Lower lobe of right lung (tissue), 2 donors: ENCODE results near the gene AOPEP. TPM values are rescaled to one million over a fixed set of nuclear protein-coding genes. Genes with fewer than 3 reads are reported as not detected.

Source experiments
- ATAC-seq, 2 donors: fragments of 200-7000 bp; cut with Tn5 transposase; one replicate each; pipeline ENCODE4 v1.9.1; 2020 to 2022; ENCODE audit warnings: mild to moderate bottlenecking in 2 of 2, moderate library complexity in 2 of 2
- DNase-seq: peaks from one replicate; pipeline ENCODE4 v3.0.0-alpha.2; 2020
- H3K27ac ChIP-seq: fragments of 200-600 bp; one replicate; pipeline ENCODE4 v1.8.0; 2022
- H3K27me3 ChIP-seq: fragments of 200-600 bp; one replicate; pipeline ENCODE4 v1.8.0; 2022; ENCODE audit warnings: low read depth
- H3K36me3 ChIP-seq: fragments of 200-600 bp; one replicate; pipeline ENCODE4 v1.8.0; 2022; ENCODE audit warnings: mild to moderate bottlenecking
- H3K4me1 ChIP-seq: fragments of 200-600 bp; one replicate; pipeline ENCODE4 v1.8.0; 2022
- H3K4me3 ChIP-seq: fragments of 200-600 bp; one replicate; pipeline ENCODE4 v1.8.0; 2022; ENCODE audit warnings: mild to moderate bottlenecking
- H3K9me3 ChIP-seq: fragments of 200-600 bp; one replicate; pipeline ENCODE4 v1.8.0; 2022
- intact Hi-C: fragments of 100-400 bp; cut with DNase I; formaldehyde crosslinking; loops from one replicate; pipeline ENCODE4 v1.11.0; 2022
- total RNA-seq: library from RNA; stranded (reverse); fragmentation: NEBNext Ultra II Directional; extraction: Animal tissue kit (Norgen Biotek cat#: 25700); gene quantifications from one replicate; pipeline ENCODE4 v1.2.1, GENCODE V29; 2021
- TF ChIP-seq, protein P1 (sequence below): fragments of 200-600 bp; IDR thresholded peaks from one replicate; pipeline ENCODE4 v1.8.0; 2022; ENCODE audit warnings: antibody characterized with exemption, mild to moderate bottlenecking
- donor health status: DM: no; HTN: yes; CAD: no; lungs with severe emphysema.

Gene AOPEP
- total RNA-seq, 1 donor from 2014 or later: 63.7 TPM

DNA sequence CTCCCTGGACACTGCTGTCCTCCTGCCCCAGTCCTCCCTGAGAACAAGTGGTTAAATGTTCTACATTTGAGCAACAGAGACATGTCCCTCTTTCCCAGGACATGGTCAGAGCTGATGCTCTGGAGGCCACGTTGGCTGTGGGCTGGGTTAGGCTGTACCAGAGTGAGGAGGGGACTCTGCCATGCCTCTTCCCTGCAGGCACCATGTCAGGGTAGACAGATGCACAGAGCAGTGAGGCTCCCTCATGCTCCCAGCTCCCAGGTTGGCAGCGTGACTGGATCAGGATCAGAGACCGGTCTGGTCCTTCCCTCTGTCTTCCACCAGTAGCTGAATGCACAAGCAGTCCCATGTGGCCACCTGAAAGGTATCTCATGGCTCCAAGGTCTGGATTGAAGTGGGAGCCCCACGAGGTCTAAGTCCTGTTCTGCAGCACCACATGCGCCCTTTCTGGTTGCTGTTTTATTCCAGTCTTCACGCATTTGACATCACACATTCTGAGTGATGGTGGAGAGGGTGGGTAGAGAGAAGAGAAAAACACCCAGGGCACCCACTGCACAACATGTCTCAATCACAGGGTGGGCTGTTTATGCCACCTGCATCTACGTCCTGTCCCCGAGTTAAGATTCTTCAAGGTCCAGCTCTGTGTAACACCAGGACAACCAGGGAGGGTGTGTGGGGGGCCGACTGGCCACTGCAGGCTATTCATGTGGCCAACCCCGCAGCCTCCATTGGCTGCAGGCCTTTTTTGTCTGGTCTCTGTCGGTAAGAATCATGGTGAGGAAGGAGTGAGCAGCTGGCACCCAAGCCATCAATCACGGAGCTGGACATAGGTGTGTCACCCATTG, 386.2 kb downstream of the AOPEP start:
- Histone ChIP-seq H3K4me1 (peaks cover 8% of the 10 kb centered on the region), H3K27me3 (no peaks in the 10 kb centered on the region), H3K9me3 (no peaks in the 10 kb centered on the region), H3K36me3 (peaks cover 40% of the 10 kb centered on the region), H3K4me3 (no peak overlapping the region), H3K27ac (no peak overlapping the region)
- intact Hi-C loops: no loop called here
- DNase-seq: peak; percentile 25
- no peak for ATAC-seq
- TF ChIP-seq, protein P1, sequence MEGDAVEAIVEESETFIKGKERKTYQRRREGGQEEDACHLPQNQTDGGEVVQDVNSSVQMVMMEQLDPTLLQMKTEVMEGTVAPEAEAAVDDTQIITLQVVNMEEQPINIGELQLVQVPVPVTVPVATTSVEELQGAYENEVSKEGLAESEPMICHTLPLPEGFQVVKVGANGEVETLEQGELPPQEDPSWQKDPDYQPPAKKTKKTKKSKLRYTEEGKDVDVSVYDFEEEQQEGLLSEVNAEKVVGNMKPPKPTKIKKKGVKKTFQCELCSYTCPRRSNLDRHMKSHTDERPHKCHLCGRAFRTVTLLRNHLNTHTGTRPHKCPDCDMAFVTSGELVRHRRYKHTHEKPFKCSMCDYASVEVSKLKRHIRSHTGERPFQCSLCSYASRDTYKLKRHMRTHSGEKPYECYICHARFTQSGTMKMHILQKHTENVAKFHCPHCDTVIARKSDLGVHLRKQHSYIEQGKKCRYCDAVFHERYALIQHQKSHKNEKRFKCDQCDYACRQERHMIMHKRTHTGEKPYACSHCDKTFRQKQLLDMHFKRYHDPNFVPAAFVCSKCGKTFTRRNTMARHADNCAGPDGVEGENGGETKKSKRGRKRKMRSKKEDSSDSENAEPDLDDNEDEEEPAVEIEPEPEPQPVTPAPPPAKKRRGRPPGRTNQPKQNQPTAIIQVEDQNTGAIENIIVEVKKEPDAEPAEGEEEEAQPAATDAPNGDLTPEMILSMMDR: no peak

DNA sequence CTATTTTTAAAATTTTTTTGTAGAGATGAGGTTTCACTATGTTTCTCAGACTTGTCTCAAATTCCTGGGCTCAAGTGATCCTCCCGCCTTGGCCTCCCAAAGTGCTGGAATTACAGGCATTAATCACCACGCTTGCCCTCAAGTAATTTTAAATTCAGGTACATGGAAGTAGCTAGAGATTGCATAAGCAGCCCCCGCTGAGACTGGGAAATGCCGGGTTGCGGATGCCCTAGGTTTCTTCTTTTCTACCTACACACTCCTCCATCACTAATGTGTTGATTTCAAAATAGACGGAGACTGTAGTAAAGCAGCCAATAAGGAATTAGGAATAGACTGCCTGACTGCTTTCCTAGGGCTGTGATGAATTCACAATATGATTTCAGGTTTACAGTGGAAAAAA, 388.6 kb downstream of the AOPEP start:
- H3K9me3 ChIP-seq: no peaks in the 10 kb centered on the region
- H3K4me1 ChIP-seq: peaks cover 8% of the 10 kb centered on the region
- H3K27me3 ChIP-seq: no peaks in the 10 kb centered on the region
- intact Hi-C loops: no loop called here
- no peak overlapping the region for H3K4me3 ChIP-seq
- peaks cover 30% of the 10 kb centered on the region for H3K36me3 ChIP-seq
- TF ChIP-seq, protein P1: no peak
- H3K27ac ChIP-seq: no peak overlapping the region
- no peak for ATAC-seq
- peak; percentile 18 for DNase-seq

DNA sequence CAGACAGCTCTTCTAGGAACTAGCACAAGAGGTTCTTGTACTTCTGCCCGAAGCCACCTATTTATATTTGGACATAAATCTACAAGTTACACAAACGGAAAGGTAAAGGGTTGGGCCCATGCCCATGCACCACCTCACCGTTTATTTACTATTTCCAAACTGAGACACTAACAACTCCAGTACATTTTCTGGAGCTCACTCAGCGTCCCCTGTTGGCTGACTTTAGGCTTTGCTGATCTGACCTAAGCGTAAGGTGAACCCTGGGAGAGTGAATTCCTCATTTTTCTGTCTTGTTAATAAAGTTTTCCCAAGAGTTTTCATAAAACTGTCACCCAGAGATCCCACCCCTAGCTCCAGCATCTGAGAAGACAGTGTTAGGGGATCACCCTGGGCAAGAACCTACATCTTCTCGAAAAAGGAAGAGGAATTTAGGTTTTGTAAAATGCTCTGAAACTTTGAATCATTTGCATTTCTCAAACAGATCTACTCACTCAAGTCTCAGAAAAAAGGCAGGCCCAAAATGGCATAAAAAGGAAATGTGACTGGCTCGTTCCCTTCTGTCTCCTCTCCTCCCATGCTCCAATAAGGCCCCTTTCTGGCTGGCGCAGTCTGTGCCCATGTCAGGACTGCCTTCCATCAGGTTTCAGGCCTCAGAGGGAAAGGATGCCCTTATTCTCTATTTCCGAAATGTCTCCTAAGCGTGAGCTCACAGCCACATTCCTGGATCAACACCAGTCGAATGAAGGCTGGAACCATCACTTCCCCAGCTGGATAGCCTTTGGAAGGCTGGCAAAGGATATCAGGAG, 389.7 kb downstream of the AOPEP start:
- DNase-seq: no peak

DNA sequence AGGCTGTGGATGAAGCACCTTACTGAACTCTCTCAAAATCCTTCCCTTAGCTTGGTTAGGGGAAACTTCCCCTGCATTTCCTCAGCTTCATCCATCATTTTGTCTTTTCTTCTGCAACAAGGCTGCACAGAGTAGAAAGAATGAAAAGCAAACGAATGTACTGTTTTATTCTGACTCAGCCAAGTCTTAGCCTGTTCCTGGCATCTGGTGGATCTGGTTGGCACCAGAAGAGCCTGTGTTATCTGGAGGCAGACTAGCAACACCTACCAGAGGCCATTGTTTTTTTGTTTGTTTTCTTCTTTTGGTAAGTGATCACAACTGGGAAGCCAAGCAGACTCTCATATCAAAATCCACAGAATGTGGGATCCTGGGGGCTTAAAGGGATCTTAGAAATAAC, 390.3 kb downstream of the AOPEP start:
- TF ChIP-seq, protein P1: no peak
- Histone ChIP-seq H3K27ac (no peak overlapping the region), H3K4me1 (peaks cover 8% of the 10 kb centered on the region), H3K9me3 (no peaks in the 10 kb centered on the region), H3K27me3 (no peaks in the 10 kb centered on the region), H3K4me3 (no peak overlapping the region), H3K36me3 (peaks cover 13% of the 10 kb centered on the region)
- intact Hi-C loops: no loop called here
- no peak for ATAC-seq
- DNase-seq: no peak

More for the DNA sequence above, 389.7 kb downstream of the AOPEP start:
- no peaks in the 10 kb centered on the region for H3K9me3 ChIP-seq
- intact Hi-C loops: no loop called here
- H3K4me3 ChIP-seq: no peak overlapping the region
- H3K27me3 ChIP-seq: no peaks in the 10 kb centered on the region
- H3K36me3 ChIP-seq: peaks cover 19% of the 10 kb centered on the region
- H3K27ac ChIP-seq: no peak overlapping the region
- peak; percentile 71 to 73 for ATAC-seq
- peaks cover 8% of the 10 kb centered on the region for H3K4me1 ChIP-seq
- TF ChIP-seq, protein P1: peak; percentile 49

DNA sequence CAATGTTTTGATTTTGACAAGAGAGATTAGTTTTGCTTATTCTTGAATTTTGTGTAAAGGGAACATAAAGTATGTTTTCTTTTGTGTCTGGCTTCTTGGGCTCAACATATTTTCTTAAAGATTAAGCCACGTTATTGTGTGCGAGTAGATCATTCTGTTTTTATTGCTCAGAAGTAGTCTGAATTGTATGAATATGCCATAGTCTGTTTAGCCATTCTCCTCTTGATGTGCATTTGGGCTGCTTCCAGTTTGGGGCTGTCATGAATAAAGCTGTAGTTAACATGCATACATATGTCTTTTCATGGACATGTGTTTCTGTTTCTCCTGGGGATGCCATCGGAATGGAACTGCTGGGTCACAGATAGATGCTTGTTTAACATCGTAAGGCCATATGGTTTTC, 392.1 kb downstream of the AOPEP start:
- Histone ChIP-seq H3K27ac (no peak overlapping the region), H3K4me1 (peaks cover 8% of the 10 kb centered on the region), H3K4me3 (no peak overlapping the region), H3K9me3 (no peaks in the 10 kb centered on the region), H3K36me3 (no peaks in the 10 kb centered on the region), H3K27me3 (no peaks in the 10 kb centered on the region)
- intact Hi-C loops: no loop called here
- DNase-seq (no peak), ATAC-seq (no peak)
- TF ChIP-seq, protein P1: no peak
